ENCODE results near the gene TUBB.

Gene TUBB

GRCh38 chr6:30719791-30720737 lies at the start of gene TUBB:
Gene TUBB (plus strand): TSS chr6:30720352. CDS start chr6:30720507, 155 bp downstream.
- FAIRE-seq: peak; percentile 96
- peak; percentile 64 for DNase-seq (ENCODE audit: insufficient read length, low spot score)

- DNase-seq (ENCODE audit: insufficient read length, low spot score) (no peak), FAIRE-seq (no peak)
Measured at GRCh38 chr6:30670760-30671527, 49.2 kb upstream of the TUBB start.

- peak; percentile 97 for FAIRE-seq
- peak; percentile 91 for DNase-seq (ENCODE audit: insufficient read length, low spot score)
Measured at GRCh38 chr6:30672445-30673253, 47.5 kb upstream of the TUBB start, which contains the start of gene DHX16. Gene DHX16 (minus strand): TSS chr6:30673006. CDS start chr6:30672841, 165 bp downstream.

- FAIRE-seq (no peak), DNase-seq (ENCODE audit: insufficient read length, low spot score) (no peak)
Measured at GRCh38 chr6:30676660-30677285, 43.4 kb upstream of the TUBB start.

GRCh38 chr6:30678964-30679726 lies 41.0 kb upstream of the TUBB start:
- FAIRE-seq (peak; percentile 86), DNase-seq (ENCODE audit: insufficient read length, low spot score) (peak; percentile 71)

- DNase-seq (ENCODE audit: insufficient read length, low spot score) (no peak), FAIRE-seq (no peak)
Measured at GRCh38 chr6:30679765-30680535, 40.2 kb upstream of the TUBB start.

DNA sequence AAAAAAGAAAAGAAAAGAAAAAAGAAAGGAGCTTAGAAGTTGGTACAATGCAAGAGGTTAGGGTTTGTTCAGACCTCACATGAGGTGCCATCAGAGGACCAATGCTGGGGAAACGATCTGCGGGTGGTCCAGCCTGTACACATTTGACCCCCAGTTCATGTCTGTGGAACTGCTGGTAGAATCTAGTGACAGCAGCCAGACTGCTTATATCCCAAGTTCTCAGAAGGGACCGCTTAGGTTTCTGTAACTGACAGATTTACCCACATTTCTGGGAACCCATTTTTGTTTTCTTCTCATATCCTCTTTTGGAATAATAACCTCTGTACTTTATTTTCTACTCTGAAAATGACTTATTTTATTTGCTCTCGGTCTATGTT lies 38.4 kb upstream of the TUBB start:
- DNase-seq (ENCODE audit: insufficient read length, low spot score): no peak
- FAIRE-seq: no peak

GRCh38 chr6:30682143-30683117 lies 37.7 kb upstream of the TUBB start:
- FAIRE-seq (peak; percentile 89), DNase-seq (ENCODE audit: insufficient read length, low spot score) (peak; percentile 61)

DNA sequence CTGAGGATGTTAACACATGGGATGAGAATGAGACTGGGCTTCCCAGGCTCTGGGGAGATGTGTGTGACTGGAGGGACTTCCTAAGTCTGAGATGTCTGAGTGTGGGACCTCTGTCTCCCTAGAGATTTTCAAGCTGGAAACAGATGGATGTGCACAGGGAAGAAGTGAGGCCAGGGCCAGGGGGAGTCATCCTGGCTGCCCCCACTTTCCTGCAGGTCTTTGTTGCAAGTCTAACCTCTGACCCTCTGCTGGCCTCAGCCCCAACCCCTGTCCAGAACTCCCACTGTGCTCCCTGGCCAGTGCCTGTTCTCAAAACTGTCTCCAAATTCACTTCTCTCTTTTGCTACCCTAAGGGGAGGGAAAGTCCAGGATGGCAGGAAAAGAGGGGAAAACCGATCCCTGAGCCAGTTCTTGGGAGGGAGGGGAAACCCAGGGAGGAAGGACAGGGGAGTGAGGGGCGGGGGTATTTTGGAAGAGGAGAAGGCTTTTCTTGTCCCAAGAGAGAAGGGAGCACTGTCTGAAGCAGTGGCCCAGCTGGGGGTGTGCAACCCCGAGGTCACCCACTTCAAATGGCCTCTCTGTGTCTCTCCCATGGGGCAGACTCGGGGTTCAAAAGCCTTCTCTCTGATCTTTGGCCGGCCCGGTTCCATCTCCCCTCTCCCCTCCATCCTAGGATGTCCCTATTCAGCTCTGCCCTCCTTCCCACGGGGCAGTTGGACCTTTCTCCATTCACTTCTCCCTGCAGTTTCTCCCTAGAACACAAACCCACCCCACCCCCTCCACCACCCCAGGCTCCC lies 36.8 kb upstream of the TUBB start:
- DNase-seq (ENCODE audit: insufficient read length, low spot score): no peak
- FAIRE-seq: no peak

GRCh38 chr6:30683980-30684338 lies 36.2 kb upstream of the TUBB start:
- no peak for FAIRE-seq

DNA sequence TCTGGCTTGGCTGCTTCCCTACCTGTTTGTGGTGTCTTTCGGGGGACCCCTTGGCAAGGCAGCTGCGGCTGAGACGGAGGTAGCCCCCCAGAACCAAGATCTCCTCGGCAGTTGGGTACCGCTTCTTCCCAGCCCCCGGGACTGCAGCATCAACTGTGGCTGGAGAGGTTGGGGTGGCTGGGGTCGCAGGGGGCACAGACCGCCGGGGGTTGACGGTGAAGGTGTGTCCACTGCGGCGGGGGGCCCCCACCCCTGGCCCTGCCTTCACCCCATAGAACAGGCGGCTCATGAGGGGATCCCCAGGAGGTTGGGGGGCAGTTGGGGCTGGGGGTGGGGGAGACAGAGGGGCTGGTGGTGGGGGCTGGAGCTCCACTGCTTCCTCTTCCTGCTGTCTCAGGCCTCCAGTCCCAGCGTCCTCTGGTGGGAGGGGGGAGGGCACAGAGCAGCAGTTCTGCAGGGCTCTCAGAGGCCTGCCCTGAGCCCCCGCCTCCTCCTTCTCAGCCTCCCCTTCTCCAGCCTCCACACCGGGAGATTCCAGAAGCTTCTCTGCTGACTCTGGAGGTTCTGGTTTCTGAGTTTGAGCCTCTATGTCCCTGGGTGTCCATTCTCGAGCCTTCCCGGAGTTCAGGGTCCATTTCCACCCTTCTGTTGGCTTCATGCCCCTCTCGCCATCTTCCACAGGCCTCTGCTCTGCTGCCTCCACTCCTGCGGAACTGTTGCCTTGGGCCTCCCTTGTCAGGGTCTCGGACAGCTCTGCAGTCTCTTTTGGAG lies 35.6 kb upstream of the TUBB start:
- FAIRE-seq (no peak), DNase-seq (ENCODE audit: insufficient read length, low spot score) (no peak)

More at GRCh38 chr6:30683980-30684338, 36.2 kb upstream of the TUBB start:
- DNase-seq (ENCODE audit: insufficient read length, low spot score): no peak

DNA sequence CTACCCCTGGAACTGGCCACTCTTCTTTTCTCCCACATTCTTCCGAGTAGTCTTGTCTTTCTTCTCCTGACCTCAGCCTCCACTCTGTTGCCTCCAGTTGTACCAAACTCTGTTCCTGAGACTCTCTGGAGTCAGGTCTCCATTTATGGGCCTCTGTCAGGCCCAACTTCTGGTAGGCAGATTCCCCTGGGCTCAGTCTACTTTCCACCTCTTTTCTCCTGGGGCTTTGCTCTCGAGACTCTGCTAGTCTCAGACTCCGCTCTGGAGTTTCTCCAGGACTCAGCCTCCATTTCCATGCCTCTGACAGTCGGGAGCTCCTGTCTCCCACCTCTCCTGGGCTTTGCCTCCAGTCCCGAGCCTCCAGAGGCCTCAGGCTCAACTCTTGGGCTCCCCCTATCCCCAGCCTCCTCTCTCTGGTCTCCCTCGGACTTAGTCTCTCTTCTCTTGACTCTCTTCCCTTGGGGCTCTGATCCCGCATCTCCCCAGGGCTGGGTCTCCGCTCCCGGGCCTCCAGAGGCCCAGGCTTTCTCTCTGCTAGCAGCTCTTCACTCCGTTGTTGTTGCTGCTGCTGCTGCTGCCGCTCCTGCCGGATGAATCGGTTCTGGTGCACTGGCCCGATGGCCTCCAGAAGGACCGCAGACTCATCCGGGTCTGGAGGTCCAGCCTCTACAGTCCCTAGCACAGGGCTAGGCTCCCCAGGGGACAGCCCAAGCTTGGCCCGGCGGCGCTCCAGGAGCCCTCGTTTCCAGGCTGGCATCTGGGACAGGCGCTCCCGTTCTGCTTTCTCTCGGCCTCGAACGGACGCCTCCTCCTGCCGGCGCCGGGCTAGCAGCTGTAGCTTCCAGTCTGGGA lies 34.8 kb upstream of the TUBB start:
- DNase-seq (ENCODE audit: insufficient read length, low spot score) (no peak), FAIRE-seq (no peak)

DNA sequence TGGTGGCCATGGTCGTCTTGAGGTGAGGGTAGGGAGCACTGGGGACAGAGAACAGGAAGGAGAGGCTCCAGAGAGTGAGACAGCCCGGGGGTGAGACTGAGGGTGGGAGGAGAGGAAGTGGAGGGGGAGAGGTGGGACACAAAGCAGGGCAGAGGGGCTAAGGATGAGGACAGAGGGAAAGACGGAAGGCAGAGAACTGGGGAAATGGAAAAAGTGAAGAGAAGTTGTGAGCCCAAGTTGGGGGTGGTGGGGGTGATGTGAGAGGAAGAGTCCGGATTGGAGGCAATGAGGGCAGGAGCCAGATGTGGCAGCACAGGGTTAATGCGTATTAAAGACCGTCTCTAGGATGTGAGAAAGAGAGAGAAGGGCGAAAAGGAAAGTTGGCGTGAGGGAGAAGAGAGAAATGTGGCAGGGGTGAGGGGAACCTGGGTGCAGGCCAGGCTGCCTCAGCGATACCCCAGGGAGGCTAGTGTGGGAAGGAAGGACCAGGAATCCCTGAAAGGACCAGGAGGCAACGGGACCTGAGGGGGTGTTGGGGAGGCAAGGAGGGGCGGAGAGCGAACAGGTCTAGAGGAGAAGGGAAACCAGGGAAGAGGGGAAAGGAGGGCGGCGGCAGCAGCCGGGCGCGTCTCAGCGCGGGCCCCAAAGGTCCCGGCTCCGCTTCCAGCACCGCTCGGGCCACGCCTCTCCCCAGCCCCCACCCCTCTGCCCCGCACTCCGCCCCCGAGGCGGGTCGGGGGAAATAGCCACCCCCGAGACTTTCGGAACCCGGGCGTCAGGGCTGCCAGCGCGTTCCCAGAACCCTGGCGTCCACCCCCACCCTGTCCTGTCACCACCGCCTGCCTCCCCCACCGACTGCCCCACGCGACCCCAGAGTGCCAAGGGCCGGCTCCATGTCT lies 33.9 kb upstream of the TUBB start, which contains the start of gene PPP1R18:
Gene PPP1R18, minus strand, starts transcription at position 637 of the 899 bp plus-strand sequence. Its CDS starts 627 bp downstream, at position 10.
- DNase-seq (ENCODE audit: insufficient read length, low spot score) (peak; percentile 31), FAIRE-seq (peak; percentile 66)
